H1 (cell line): ENCODE results near the gene SLC15A1. TPM values are rescaled to one million over a fixed set of nuclear protein-coding genes. Genes with fewer than 3 reads are reported as not detected.

ENCODE experiments used
- CTCF ChIA-PET: fragments of 300-600 bp; sonication (Branson Sonifier 250); formaldehyde crosslinking; loops from one replicate; lab custom pipeline; 2021; ENCODE audit not compliant: partially characterized antibody; lab: Charles Lee
- POLR2A ChIA-PET: fragments of 300-600 bp; sonication (Branson Sonifier 250); formaldehyde crosslinking; loops from one replicate; lab custom pipeline; 2021; ENCODE audit warnings: inconsistent platforms; ENCODE audit not compliant: partially characterized antibody; lab: Charles Lee
- DNase-seq, 2 experiments: peaks; one replicate each; pipeline versions ENCODE4 v3.0.0 to v3.0.0-alpha.2; 2010 to 2022; ENCODE audit warnings: low spot score in 2 of 2, low read depth in 1 of 2, mixed read lengths in 1 of 2
- FAIRE-seq: peaks from 2 replicates; lab custom pipeline; 2011; peaks lifted over from hg19 to GRCh38; lab: Jason Lieb, UNC
- H2AFZ ChIP-seq: 2 replicates; pipeline ENCODE4 v1.8.1; 2012; ENCODE audit warnings: low read length, inconsistent platforms
- H2AK5ac ChIP-seq: 2 replicates; pipeline ENCODE4 v1.6.1; 2013; ENCODE audit warnings: low read depth, low read length
- H2BK120ac ChIP-seq: replicated peaks from 2 replicates; pipeline ENCODE3; 2013; ENCODE audit warnings: low read depth, low read length, inconsistent platforms
- H2BK12ac ChIP-seq: 2 replicates; pipeline ENCODE4 v1.6.1; 2013; ENCODE audit warnings: low read depth, low read length
- H2BK15ac ChIP-seq: 2 replicates; pipeline ENCODE4 v1.6.1; 2013; ENCODE audit warnings: low read length
- H2BK20ac ChIP-seq: 2 replicates; pipeline ENCODE4 v1.6.1; 2013; ENCODE audit warnings: low read length
- H2BK5ac ChIP-seq: 2 replicates; pipeline ENCODE4 v1.6.1; 2013; ENCODE audit warnings: low read depth, low read length
- H3K14ac ChIP-seq: 2 replicates; pipeline ENCODE4 v1.6.1; 2013; ENCODE audit warnings: inconsistent platforms; ENCODE audit not compliant: insufficient read length
- H3K18ac ChIP-seq: 2 replicates; pipeline ENCODE4 v1.6.1; 2013; ENCODE audit warnings: low read length; ENCODE audit errors: extremely low read depth
- H3K23ac ChIP-seq: 2 replicates; pipeline ENCODE4 v1.6.1; 2013; ENCODE audit warnings: inconsistent platforms; ENCODE audit not compliant: insufficient read length
- H3K23me2 ChIP-seq: 2 replicates; pipeline ENCODE4 v1.6.1; 2013; ENCODE audit warnings: low read depth, low read length
- H3K27ac ChIP-seq: 2 replicates; pipeline ENCODE4 v1.6.1; 2011; ENCODE audit warnings: low read depth, low read length, inconsistent platforms
- H3K27me3 ChIP-seq, 4 experiments: replicated peaks in 1 of 4; 1 replicate in 1 of 4; 2 replicates in 3 of 4; pipeline versions ENCODE4 v1.6.1 to v1.8.1; 2011 to 2013; ENCODE audit warnings: low read length in 3 of 4, mild to moderate bottlenecking in 3 of 4, inconsistent platforms in 2 of 4, mixed read lengths in 2 of 4, moderate library complexity in 1 of 4; ENCODE audit not compliant: control insufficient read depth in 3 of 4, insufficient read depth in 3 of 4; ENCODE audit errors: extremely low read depth in 1 of 4
- H3K36me3 ChIP-seq, 4 experiments: 2 replicates each; pipeline versions ENCODE4 v1.6.1 to v1.8.1; 2011 to 2013; ENCODE audit warnings: mild to moderate bottlenecking in 4 of 4, low read length in 3 of 4, moderate library complexity in 2 of 4, control low read depth in 1 of 4, inconsistent platforms in 1 of 4; ENCODE audit not compliant: insufficient read depth in 4 of 4, control insufficient read depth in 2 of 4
- H3K4ac ChIP-seq: replicated peaks from 2 replicates; pipeline ENCODE3; 2013; ENCODE audit warnings: low read length, low read depth, mixed read lengths, inconsistent platforms; ENCODE audit not compliant: insufficient read length
- H3K4me1 ChIP-seq, 4 experiments: replicated peaks in 1 of 4; 1 replicate in 1 of 4; 2 replicates in 3 of 4; pipeline versions ENCODE4 v1.6.1 to v1.8.1; 2011 to 2013; ENCODE audit warnings: low read length in 3 of 4, inconsistent platforms in 2 of 4, mixed read lengths in 1 of 4; ENCODE audit not compliant: insufficient read depth in 4 of 4, control insufficient read depth in 3 of 4
- H3K4me2 ChIP-seq, 2 experiments: 2 replicates each; pipeline versions ENCODE4 v1.6.1 to v1.8.1; 2011 to 2013; ENCODE audit warnings: low read depth in 2 of 2, low read length in 2 of 2, control low read depth in 1 of 2, inconsistent platforms in 1 of 2, mild to moderate bottlenecking in 1 of 2; ENCODE audit not compliant: insufficient read depth in 1 of 2
- H3K4me3 ChIP-seq, 4 experiments: fragments of 200-600, 300-600 bp in 1 of 4; sonication (generic), shearing (Covaris generic), sonication (Bioruptor Twin) in 1 of 4; 2 replicates each; pipeline versions ENCODE4 v1.5.1 to v1.8.1; 2011 to 2016; ENCODE audit warnings: low read length in 4 of 4, low read depth in 3 of 4, control low read depth in 2 of 4, inconsistent platforms in 2 of 4, mild to moderate bottlenecking in 2 of 4, mixed read lengths in 1 of 4, moderate library complexity in 1 of 4; ENCODE audit not compliant: insufficient read depth in 2 of 4; ENCODE audit errors: extremely low read depth in 1 of 4
- H3K56ac ChIP-seq: replicated peaks from 2 replicates; pipeline ENCODE3; 2013; ENCODE audit warnings: low read depth, mild to moderate bottlenecking, mixed read lengths, low read length, inconsistent platforms; ENCODE audit not compliant: insufficient read length
- H3K79me1 ChIP-seq: 2 replicates; pipeline ENCODE4 v1.6.1; 2013; ENCODE audit warnings: low read depth, low read length, control low read depth
- H3K79me2 ChIP-seq, 2 experiments: 2 replicates each; pipeline versions ENCODE4 v1.6.1 to v1.8.1; 2012 to 2013; ENCODE audit warnings: low read length in 2 of 2, mild to moderate bottlenecking in 2 of 2, inconsistent platforms in 1 of 2; ENCODE audit not compliant: insufficient read depth in 2 of 2, control insufficient read depth in 1 of 2
- H3K9ac ChIP-seq, 4 experiments: replicated peaks in 1 of 4; 1 replicate in 1 of 4; 2 replicates in 3 of 4; pipeline versions ENCODE4 v1.6.1 to v1.8.1; 2011 to 2013; ENCODE audit warnings: low read depth in 3 of 4, low read length in 3 of 4, control low read depth in 2 of 4, mild to moderate bottlenecking in 2 of 4, moderate library complexity in 2 of 4, inconsistent platforms in 1 of 4; ENCODE audit errors: extremely low read depth in 1 of 4
- H3K9me3 ChIP-seq, 2 experiments: 2 replicates each; pipeline versions ENCODE4 v1.6.1 to v1.8.1; 2012 to 2013; ENCODE audit warnings: mild to moderate bottlenecking in 2 of 2, moderate library complexity in 2 of 2, control low read depth in 1 of 2, inconsistent platforms in 1 of 2, low read depth in 1 of 2, low read length in 1 of 2, mixed read lengths in 1 of 2; ENCODE audit not compliant: insufficient read depth in 2 of 2
- H4K20me1 ChIP-seq, 2 experiments: replicated peaks in 1 of 2; 2 replicates each; pipeline versions ENCODE3 to v1.8.1; 2011 to 2013; ENCODE audit warnings: inconsistent platforms in 2 of 2, low read length in 2 of 2, mild to moderate bottlenecking in 1 of 2; ENCODE audit not compliant: insufficient read depth in 2 of 2, control insufficient read depth in 1 of 2
- H4K5ac ChIP-seq: 2 replicates; pipeline ENCODE4 v1.6.1; 2013; ENCODE audit warnings: low read length, low read depth, mixed read lengths, inconsistent platforms; ENCODE audit not compliant: insufficient read length
- H4K8ac ChIP-seq: 2 replicates; pipeline ENCODE4 v1.8.0; 2013; ENCODE audit warnings: mild to moderate bottlenecking, moderate library complexity, low read length, inconsistent platforms; ENCODE audit not compliant: insufficient read depth; ENCODE audit errors: extremely low read depth
- H4K91ac ChIP-seq: replicated peaks from 2 replicates; pipeline ENCODE3; 2013; ENCODE audit warnings: low read length, mixed read lengths, inconsistent platforms; ENCODE audit not compliant: insufficient read length
- BACH1 ChIP-seq: IDR thresholded peaks from 2 replicates; pipeline ENCODE4 v1.6.1; 2012; ENCODE audit warnings: low read length, improper control_type of control experiment
- CHD1 ChIP-seq: IDR thresholded peaks from 2 replicates; pipeline ENCODE4 v1.6.1; 2012; ENCODE audit warnings: low read depth, low read length, improper control_type of control experiment
- CREB1 ChIP-seq: IDR thresholded peaks from 2 replicates; pipeline ENCODE4 v1.6.1; 2012; ENCODE audit warnings: inconsistent platforms
- JUN ChIP-seq: IDR thresholded peaks from 2 replicates; pipeline ENCODE4 v1.6.1; 2011; ENCODE audit warnings: low read depth, mild to moderate bottlenecking, improper control_type of control experiment, low read length
- KDM1A ChIP-seq: fragments of 200-600, 300-600 bp; sonication (generic); IDR thresholded peaks from 2 replicates; pipeline ENCODE4 v1.7.1; 2016; ENCODE audit warnings: mild to moderate bottlenecking, low read length, borderline replicate concordance
- POLR2AphosphoS5 ChIP-seq: IDR thresholded peaks from 2 replicates; pipeline ENCODE4 v1.6.1; 2011; ENCODE audit warnings: low read depth, low read length
- RNF2 ChIP-seq: fragments of 200-900, 300-1000 bp; sonication (generic); IDR thresholded peaks from 2 replicates; pipeline ENCODE4 v1.7.1; 2016; ENCODE audit warnings: borderline replicate concordance, low read depth, mild to moderate bottlenecking, antibody characterized with exemption, low read length; ENCODE audit not compliant: poor library complexity, severe bottlenecking; ENCODE audit errors: missing control alignments
- RXRA ChIP-seq: IDR thresholded peaks from 2 replicates; pipeline ENCODE4 v1.6.1; 2011; ENCODE audit warnings: low read depth, mild to moderate bottlenecking, low read length, moderate library complexity; ENCODE audit not compliant: insufficient read depth
- SIRT6 ChIP-seq: IDR thresholded peaks from one replicate; pipeline ENCODE4 v1.7.1; 2012; ENCODE audit warnings: low read length, inconsistent platforms
- SRF ChIP-seq: IDR thresholded peaks from 2 replicates; pipeline ENCODE4 v1.6.1; 2011; ENCODE audit warnings: mild to moderate bottlenecking, low read depth, low read length, moderate library complexity
- TCF12 ChIP-seq: IDR thresholded peaks from 2 replicates; pipeline ENCODE4 v1.6.1; 2011; ENCODE audit warnings: low read depth, mild to moderate bottlenecking, low read length
- WGBS, 2 experiments: shearing (Covaris generic) in 1 of 2; methylation state at CpG; one replicate each; pipeline versions ENCODE4 v1.1.6 to v1.1.7; 2013 to 2015; ENCODE audit warnings: low lambda C conversion rate in 2 of 2, mixed read lengths in 2 of 2, inconsistent platforms in 1 of 2, low coverage in 1 of 2, missing lambda C conversion rate in 1 of 2; ENCODE audit not compliant: insufficient replicate concordance in 2 of 2, insufficient coverage in 1 of 2, insufficient read length in 1 of 2; ENCODE audit errors: extremely low coverage in 1 of 2, missing lambda C conversion rate in 1 of 2; 5-methylcytosine and 5-hydroxymethylcytosine counted together
- polyA plus RNA-seq, 7 experiments: library from polyadenylated mRNA; depleted of rRNA in 3 of 7; stranded (reverse) in 5 of 7; unstranded in 2 of 7; fragments of >200 nt in 5 of 7; fragments of 200-250 nt in 2 of 7; gene quantifications; 1 replicate in 5 of 7; 2 replicates in 1 of 7; 4 replicates in 1 of 7; pipeline versions ENCODE4 v1.2.1 to v1.2.3, GENCODE V29; 2011 to 2013; ENCODE audit warnings: missing spikeins in 2 of 7, mixed read lengths in 2 of 7
- total RNA-seq: library from RNA; stranded (reverse); fragmentation: NEBNext Ultra II Directional; extraction: Animal tissue kit (Norgen Biotek cat#: 25700); gene quantifications from 2 replicates; pipeline ENCODE4 v1.2.1, GENCODE V29; 2021
- TF ChIP-seq, protein P1 (sequence below): IDR thresholded peaks from 2 replicates; pipeline ENCODE4 v1.6.1; 2012; ENCODE audit warnings: inconsistent platforms
- TF ChIP-seq, protein P2 (sequence below): IDR thresholded peaks from 2 replicates; pipeline ENCODE4 v1.6.1; 2011; ENCODE audit warnings: low read depth, mild to moderate bottlenecking, low read length; ENCODE audit not compliant: insufficient read depth

SLC15A1 gene
- total and polyA plus RNA-seq, 2 of the 8 experiments (the other 6 are each of a cell fraction or from before 2014, with no cell fraction given): 1.3 to 2.4 TPM

DNA sequence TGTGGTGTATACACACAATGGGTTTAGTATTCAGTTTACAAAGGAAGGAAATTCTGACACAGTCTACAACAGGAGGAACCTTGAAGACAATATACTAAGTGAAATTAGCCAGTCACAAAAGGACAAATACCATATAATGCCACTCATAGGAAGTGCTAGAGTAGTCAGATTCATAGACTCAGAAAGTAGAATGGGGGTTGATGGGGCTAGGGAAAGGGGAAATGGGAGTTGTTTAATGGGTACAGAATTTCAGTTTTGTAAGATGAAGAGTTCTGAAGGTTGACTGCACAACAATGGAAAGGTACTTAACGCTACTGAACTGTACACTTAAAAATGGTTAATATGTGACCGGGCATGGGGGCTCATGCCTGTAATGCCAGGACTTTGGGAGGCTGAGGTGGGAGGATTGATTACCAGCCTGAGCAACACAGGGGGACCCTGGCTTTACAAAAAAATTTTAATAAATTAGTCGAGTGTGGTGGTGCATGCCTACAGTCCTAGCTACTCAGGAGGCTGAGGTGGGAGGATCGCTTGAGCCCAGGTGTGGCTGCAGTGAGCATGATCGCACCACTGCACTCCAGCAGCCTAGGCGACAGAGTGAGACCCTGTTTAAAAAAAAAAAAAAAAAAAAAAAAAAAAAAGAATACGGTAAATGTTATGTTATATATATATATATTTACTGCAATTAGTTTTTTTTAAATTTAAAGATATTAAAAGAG lies 45.0 kb downstream of the SLC15A1 start:
- WGBS, 2 experiments: 92% methylated on average over 6 of the region's 7 CpGs; no CpG with 5 or more reads in 1 of the 2 experiments
- Histone ChIP-seq H3K23me2 (no peaks in the 10 kb centered on the region), H3K18ac (no peak overlapping the region), H3K4ac (no peak overlapping the region), H3K4me3 (no peak overlapping the region), H2AFZ (no peak overlapping the region), H3K14ac (no peak overlapping the region), H3K9me3 (no peaks in the 10 kb centered on the region), H3K27ac (no peak overlapping the region), H4K8ac (no peak overlapping the region), H4K91ac (no peak overlapping the region), H2BK20ac (no peak overlapping the region), H4K5ac (no peak overlapping the region), H3K79me2 (no peaks in the 10 kb centered on the region), H2BK15ac (no peak overlapping the region), H3K23ac (no peak overlapping the region), H2AK5ac (no peak overlapping the region), H3K9ac (no peak overlapping the region), H2BK12ac (no peak overlapping the region), H4K20me1 (no peaks in the 10 kb centered on the region), H3K4me2 (no peak overlapping the region), H3K36me3 (no peaks in the 10 kb centered on the region; a peak in 1 of 8 replicates), H3K4me1 (no peaks in the 10 kb centered on the region), H2BK120ac (no peak overlapping the region), H2BK5ac (no peak overlapping the region), H3K56ac (no peak overlapping the region), H3K79me1 (no peaks in the 10 kb centered on the region), H3K27me3 (no peaks in the 10 kb centered on the region)
- DNase-seq: no peak
- CTCF ChIA-PET: interaction anchor here (0.7 kb wide), 1 partner anchor 10 kb away, joined by 3 read pairs; no protein-coding TSS in a partner anchor
- POLR2A ChIA-PET: no interaction called here
- FAIRE-seq: no peak
- no peak for TF ChIP-seq TCF12
- TF ChIP-seq RNF2: no peak
- TF ChIP-seq RXRA: no peak
- no peak for TF ChIP-seq CREB1
- TF ChIP-seq BACH1: no peak
- no peak for TF ChIP-seq JUN
- no peak for TF ChIP-seq SIRT6
- TF ChIP-seq, protein P1, sequence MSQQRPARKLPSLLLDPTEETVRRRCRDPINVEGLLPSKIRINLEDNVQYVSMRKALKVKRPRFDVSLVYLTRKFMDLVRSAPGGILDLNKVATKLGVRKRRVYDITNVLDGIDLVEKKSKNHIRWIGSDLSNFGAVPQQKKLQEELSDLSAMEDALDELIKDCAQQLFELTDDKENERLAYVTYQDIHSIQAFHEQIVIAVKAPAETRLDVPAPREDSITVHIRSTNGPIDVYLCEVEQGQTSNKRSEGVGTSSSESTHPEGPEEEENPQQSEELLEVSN: no peak
- TF ChIP-seq CHD1: no peak
- no peak for TF ChIP-seq POLR2AphosphoS5
- no peak for TF ChIP-seq KDM1A
- TF ChIP-seq, protein P2, sequence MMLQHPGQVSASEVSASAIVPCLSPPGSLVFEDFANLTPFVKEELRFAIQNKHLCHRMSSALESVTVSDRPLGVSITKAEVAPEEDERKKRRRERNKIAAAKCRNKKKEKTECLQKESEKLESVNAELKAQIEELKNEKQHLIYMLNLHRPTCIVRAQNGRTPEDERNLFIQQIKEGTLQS: no peak
- no peak for TF ChIP-seq SRF
